Activated CD8-positive, alpha-beta T cell treated with anti-CD3 and anti-CD28 coated beads for 36 hours (primary cell): ENCODE measurements around the gene STOM. TPM values are rescaled to one million over a fixed set of nuclear protein-coding genes. Genes with fewer than 3 reads are reported as not detected.

ENCODE experiments used
- ATAC-seq: fragments of 200-7000 bp; cut with Tn5 transposase; one replicate; pipeline ENCODE4 v1.10.0; 2021; ENCODE audit warnings: mild to moderate bottlenecking, moderate library complexity
- CTCF ChIA-PET: fragments of 350-600 bp; sonication (Branson Sonifier 250); formaldehyde crosslinking; loops from one replicate; lab custom pipeline; 2021; ENCODE audit warnings: antibody characterized with exemption; lab: Charles Lee
- POLR2A ChIA-PET: fragments of 350-600 bp; sonication (Branson Sonifier 250); formaldehyde crosslinking; loops from one replicate; lab custom pipeline; 2021; ENCODE audit warnings: antibody characterized with exemption; lab: Charles Lee
- DNase-seq: peaks from one replicate; pipeline ENCODE4 v3.0.0-alpha.2; 2020
- H3K27ac Mint-ChIP-seq: one replicate; pipeline ENCODE4 v1.8.0; 2021; ENCODE audit warnings: mild to moderate bottlenecking, mixed read lengths
- H3K27me3 Mint-ChIP-seq: one replicate; pipeline ENCODE4 v1.8.0; 2021; ENCODE audit warnings: mixed read lengths
- H3K36me3 Mint-ChIP-seq: one replicate; pipeline ENCODE4 v1.8.0; 2021; ENCODE audit warnings: low read depth, mixed read lengths
- H3K4me1 Mint-ChIP-seq: one replicate; pipeline ENCODE4 v1.8.0; 2021; ENCODE audit warnings: low read depth, mixed read lengths
- H3K4me3 Mint-ChIP-seq: one replicate; pipeline ENCODE4 v1.8.0; 2021; ENCODE audit warnings: mild to moderate bottlenecking, moderate library complexity, mixed read lengths
- H3K9me3 Mint-ChIP-seq: one replicate; pipeline ENCODE4 v1.8.0; 2021; ENCODE audit warnings: mixed read lengths
- intact Hi-C: fragments of 100-400 bp; cut with micrococcal nuclease; formaldehyde crosslinking; loops from one replicate; pipeline ENCODE4 v1.10.0; 2022
- total RNA-seq, 2 experiments: library from RNA; stranded (reverse); gene quantifications; one replicate each; pipeline ENCODE4 v1.2.3, GENCODE V29; 2021
- TF ChIP-seq, protein P1 (sequence below): fragments of 200-600 bp; IDR thresholded peaks from one replicate; pipeline ENCODE4 v1.8.0; 2022; ENCODE audit warnings: antibody characterized with exemption, mild to moderate bottlenecking

Gene STOM
- total RNA-seq, 2 experiments from 2014 or later: 31.7 to 32.5 TPM

DNA sequence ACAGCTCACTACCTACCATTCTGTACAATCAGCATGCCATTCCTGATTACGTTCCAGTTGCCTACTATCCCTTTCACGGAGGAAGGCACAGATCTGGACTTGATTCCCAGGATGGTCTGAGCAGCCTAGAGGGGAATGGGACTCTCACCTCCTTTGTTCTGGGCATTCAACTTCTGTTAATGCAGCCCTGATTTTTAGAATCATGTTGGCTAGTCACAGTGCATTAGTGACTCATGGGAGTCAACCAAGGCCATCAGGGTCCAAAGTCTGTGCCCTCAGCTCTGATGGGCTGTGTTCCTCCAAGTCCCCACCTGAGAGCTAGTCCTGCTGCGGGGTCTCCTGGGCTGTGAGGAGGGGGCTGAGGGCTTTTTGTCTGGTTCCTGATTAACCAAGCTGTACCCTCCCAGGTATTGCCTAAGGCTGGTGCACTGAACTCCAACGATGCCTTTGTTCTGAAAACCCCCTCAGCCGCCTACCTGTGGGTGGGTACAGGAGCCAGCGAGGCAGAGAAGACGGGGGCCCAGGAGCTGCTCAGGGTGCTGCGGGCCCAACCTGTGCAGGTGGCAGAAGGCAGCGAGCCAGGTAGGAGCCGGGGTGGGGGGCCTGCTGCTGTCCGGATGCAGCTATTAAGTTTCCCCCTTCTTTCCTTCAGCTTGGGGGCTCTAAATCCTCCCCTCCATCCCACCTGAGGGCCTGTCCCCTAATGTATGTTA, 43.0 kb downstream of the STOM start:
- H3K4me1 Mint-ChIP-seq: peaks cover 5% of the 10 kb centered on the region
- no peak overlapping the region for H3K4me3 Mint-ChIP-seq
- intact Hi-C loops: no loop called here
- ChIA-PET POLR2A (no interaction called here), CTCF (interaction anchor here (1.4 to 1.7 kb wide), 3 partner anchors 51 to 114 kb away, joined by 3 to 6 read pairs (median 5); no protein-coding TSS in a partner anchor)
- H3K36me3 Mint-ChIP-seq: peaks cover 4% of the 10 kb centered on the region
- no peak overlapping the region for H3K27ac Mint-ChIP-seq
- no peak for DNase-seq
- H3K27me3 Mint-ChIP-seq: no peaks in the 10 kb centered on the region
- H3K9me3 Mint-ChIP-seq: no peaks in the 10 kb centered on the region
- TF ChIP-seq, protein P1, sequence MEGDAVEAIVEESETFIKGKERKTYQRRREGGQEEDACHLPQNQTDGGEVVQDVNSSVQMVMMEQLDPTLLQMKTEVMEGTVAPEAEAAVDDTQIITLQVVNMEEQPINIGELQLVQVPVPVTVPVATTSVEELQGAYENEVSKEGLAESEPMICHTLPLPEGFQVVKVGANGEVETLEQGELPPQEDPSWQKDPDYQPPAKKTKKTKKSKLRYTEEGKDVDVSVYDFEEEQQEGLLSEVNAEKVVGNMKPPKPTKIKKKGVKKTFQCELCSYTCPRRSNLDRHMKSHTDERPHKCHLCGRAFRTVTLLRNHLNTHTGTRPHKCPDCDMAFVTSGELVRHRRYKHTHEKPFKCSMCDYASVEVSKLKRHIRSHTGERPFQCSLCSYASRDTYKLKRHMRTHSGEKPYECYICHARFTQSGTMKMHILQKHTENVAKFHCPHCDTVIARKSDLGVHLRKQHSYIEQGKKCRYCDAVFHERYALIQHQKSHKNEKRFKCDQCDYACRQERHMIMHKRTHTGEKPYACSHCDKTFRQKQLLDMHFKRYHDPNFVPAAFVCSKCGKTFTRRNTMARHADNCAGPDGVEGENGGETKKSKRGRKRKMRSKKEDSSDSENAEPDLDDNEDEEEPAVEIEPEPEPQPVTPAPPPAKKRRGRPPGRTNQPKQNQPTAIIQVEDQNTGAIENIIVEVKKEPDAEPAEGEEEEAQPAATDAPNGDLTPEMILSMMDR: no peak
- ATAC-seq: no peak

DNA sequence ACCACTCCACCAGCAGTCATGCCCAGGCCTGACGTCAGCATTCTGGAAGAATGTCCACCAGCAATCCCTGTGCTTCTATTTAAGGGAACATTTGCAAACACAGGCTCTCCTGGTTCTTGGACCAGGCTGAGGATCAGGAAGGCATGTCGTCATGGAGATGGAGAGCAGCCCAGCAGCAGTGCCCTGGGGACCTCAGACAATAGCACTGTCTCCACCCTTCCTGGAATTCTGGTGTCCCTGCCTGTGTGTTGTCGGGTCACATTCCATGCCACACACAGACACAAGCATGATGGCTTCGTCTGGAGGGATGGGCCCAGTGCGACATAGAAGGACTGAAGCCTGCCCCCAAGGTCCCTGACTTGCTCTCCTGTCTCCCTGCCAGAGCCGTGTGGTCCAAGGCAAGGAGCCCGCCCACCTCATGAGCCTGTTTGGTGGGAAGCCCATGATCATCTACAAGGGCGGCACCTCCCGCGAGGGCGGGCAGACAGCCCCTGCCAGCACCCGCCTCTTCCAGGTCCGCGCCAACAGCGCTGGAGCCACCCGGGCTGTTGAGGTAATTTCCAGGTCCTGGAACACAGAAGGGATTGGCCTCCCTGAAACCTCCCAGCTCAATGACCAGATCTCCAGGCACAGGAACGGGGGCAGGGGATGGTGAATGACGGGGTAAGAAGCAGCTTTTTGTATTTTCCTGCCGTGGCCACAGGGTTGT, 43.8 kb downstream of the STOM start:
- Mint-ChIP-seq H3K36me3 (peaks cover 4% of the 10 kb centered on the region), H3K9me3 (no peaks in the 10 kb centered on the region), H3K4me1 (peaks cover 8% of the 10 kb centered on the region), H3K27me3 (no peaks in the 10 kb centered on the region), H3K4me3 (no peak overlapping the region), H3K27ac (no peak overlapping the region)
- DNase-seq (no peak), ATAC-seq (no peak)
- TF ChIP-seq, protein P1: no peak
- intact Hi-C loops: no loop called here
- ChIA-PET POLR2A (no interaction called here), CTCF (interaction anchor here (1.4 to 1.7 kb wide), 3 partner anchors 52 to 113 kb away, joined by 3 to 6 read pairs (median 5); no protein-coding TSS in a partner anchor)

DNA sequence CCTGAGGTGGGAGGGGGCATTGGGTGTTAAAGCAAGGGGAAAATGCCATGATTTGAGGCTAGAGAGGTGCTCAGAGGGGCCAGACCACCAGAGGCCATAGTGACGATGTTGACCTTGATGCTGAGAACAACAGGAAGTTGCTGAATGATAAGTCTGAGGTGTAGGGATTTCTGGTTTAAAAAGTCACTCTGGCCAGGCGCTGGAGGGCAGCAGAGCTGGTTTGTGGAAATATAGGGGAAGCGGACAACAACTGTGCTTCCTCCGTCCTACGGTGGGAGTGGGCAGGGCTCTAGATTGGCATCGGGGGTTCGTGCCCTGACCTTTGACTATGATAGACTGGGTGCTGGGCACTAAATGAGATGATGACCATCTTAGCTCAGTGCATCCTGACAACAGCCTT, 44.7 kb downstream of the STOM start:
- TF ChIP-seq, protein P1: no peak
- Mint-ChIP-seq H3K36me3 (peaks cover 4% of the 10 kb centered on the region), H3K4me1 (peaks cover 14% of the 10 kb centered on the region), H3K27me3 (no peaks in the 10 kb centered on the region), H3K9me3 (no peaks in the 10 kb centered on the region), H3K4me3 (no peak overlapping the region), H3K27ac (no peak overlapping the region)
- ChIA-PET CTCF (no interaction called here), POLR2A (no interaction called here)
- ATAC-seq (no peak), DNase-seq (no peak)
- intact Hi-C loops: no loop called here

DNA sequence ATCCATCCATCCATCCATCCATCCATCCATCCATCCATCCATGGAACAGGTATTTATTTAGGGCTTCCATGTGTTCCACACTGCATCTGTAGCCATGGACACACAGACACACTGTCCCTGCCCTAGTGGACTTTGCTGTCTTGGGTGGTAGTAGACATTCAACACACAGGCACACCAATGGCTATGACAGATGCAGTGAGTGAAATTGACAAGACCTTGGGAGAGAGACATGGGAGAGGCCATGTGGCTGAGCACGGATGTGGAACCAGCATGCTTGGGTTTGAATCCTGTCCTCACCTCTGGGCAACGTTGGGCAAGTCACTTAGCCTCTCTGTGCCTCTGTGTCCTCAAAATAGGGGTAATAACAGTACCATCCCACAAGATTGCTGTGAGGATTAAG, 45.3 kb downstream of the STOM start:
- ATAC-seq (no peak), DNase-seq (no peak)
- intact Hi-C loops: no loop called here
- Mint-ChIP-seq H3K4me1 (peaks cover 14% of the 10 kb centered on the region), H3K27ac (no peak overlapping the region), H3K36me3 (peaks cover 4% of the 10 kb centered on the region), H3K27me3 (no peaks in the 10 kb centered on the region), H3K9me3 (no peaks in the 10 kb centered on the region), H3K4me3 (no peak overlapping the region)
- POLR2A ChIA-PET: no interaction called here
- TF ChIP-seq, protein P1: no peak
- CTCF ChIA-PET: interaction anchor here (0.9 kb wide), 1 partner anchor 83 kb away, joined by 3 read pairs; no protein-coding TSS in a partner anchor

DNA sequence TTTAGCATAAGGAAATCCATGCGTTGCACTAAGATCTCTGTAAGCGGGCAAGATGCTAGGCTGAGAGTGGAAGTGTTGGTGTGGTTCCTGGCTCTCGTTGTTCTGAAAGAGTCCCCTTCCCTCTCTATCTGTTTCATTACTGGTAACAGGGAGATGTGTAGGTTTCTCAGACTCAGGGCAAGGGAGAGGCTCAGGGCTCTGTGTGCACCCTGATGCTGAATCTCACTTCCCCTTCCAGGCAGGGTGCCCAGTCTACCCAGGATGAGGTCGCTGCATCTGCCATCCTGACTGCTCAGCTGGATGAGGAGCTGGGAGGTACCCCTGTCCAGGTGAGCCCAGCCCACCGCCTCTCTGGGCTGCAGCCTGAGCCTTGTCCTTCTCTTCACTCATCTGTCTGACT, 45.7 kb downstream of the STOM start:
- intact Hi-C loops: no loop called here
- peaks cover 4% of the 10 kb centered on the region for H3K36me3 Mint-ChIP-seq
- H3K27ac Mint-ChIP-seq: no peak overlapping the region
- H3K27me3 Mint-ChIP-seq: no peaks in the 10 kb centered on the region
- DNase-seq (no peak), ATAC-seq (no peak)
- peaks cover 14% of the 10 kb centered on the region for H3K4me1 Mint-ChIP-seq
- CTCF ChIA-PET: interaction anchor here (0.9 kb wide), 1 partner anchor 83 kb away, joined by 3 read pairs; no protein-coding TSS in a partner anchor
- POLR2A ChIA-PET: no interaction called here
- no peak overlapping the region for H3K4me3 Mint-ChIP-seq
- TF ChIP-seq, protein P1: no peak
- no peaks in the 10 kb centered on the region for H3K9me3 Mint-ChIP-seq
